Femur (tissue), 1 donor: ENCODE measurements around the gene ZNF385C.
"Not testable (repeated sequence)": the region's sequence is repeated elsewhere in the genome, so short reads cannot be mapped to it uniquely, and the experiment has no call there.

Experiments used
- DNase-seq: peaks from one replicate; pipeline ENCODE4 v3.0.0-alpha.2; 2017

Gene ZNF385C

GRCh38 chr17:42097691-42098631, at the start of gene ZNF385C:
Gene ZNF385C, minus strand, starts transcription at chr17:42098473. Its CDS starts 35,417 bp downstream, at chr17:42063056.
- no peak for DNase-seq

GRCh38 chr17:42146911-42147607, 48.8 kb upstream of the ZNF385C start:
- DNase-seq: no peak

GRCh38 chr17:42143138-42143537, 44.9 kb upstream of the ZNF385C start:
- not testable (repeated sequence) for DNase-seq

- no peak for DNase-seq
These were observed 44.2 kb upstream of the ZNF385C start for GRCh38 chr17:42142371-42142896.

- no peak for DNase-seq
These were observed 43.1 kb upstream of the ZNF385C start for GRCh38 chr17:42141382-42141781.

- not testable (repeated sequence) for DNase-seq
These were observed 42.4 kb upstream of the ZNF385C start for GRCh38 chr17:42140690-42141089.

- no peak for DNase-seq
These were observed 40.6 kb upstream of the ZNF385C start for GRCh38 chr17:42138749-42139492.

GRCh38 chr17:42136654-42137051, 38.4 kb upstream of the ZNF385C start:
- no peak for DNase-seq

GRCh38 chr17:42135664-42136653, 37.7 kb upstream of the ZNF385C start:
- no peak for DNase-seq

- DNase-seq: no peak
These were observed 36.9 kb upstream of the ZNF385C start for GRCh38 chr17:42135151-42135550.

GRCh38 chr17:42133461-42134041, 35.3 kb upstream of the ZNF385C start:
- DNase-seq: no peak

- peak; percentile 74 for DNase-seq
These were observed 34.7 kb upstream of the ZNF385C start for GRCh38 chr17:42132941-42133340.

GRCh38 chr17:42131981-42132432, 33.7 kb upstream of the ZNF385C start:
- DNase-seq: no peak

GRCh38 chr17:42131232-42131631, 33.0 kb upstream of the ZNF385C start:
- DNase-seq: no peak

- no peak for DNase-seq
These were observed 32.1 kb upstream of the ZNF385C start for GRCh38 chr17:42130310-42130936.

GRCh38 chr17:42129109-42129837, 31.0 kb upstream of the ZNF385C start:
- DNase-seq: no peak

- DNase-seq: no peak
These were observed 29.1 kb upstream of the ZNF385C start for GRCh38 chr17:42127414-42127813.

- no peak for DNase-seq
These were observed 28.6 kb upstream of the ZNF385C start for GRCh38 chr17:42126836-42127235.

- no peak for DNase-seq
These were observed 27.3 kb upstream of the ZNF385C start for GRCh38 chr17:42125565-42125964.

- no peak for DNase-seq
These were observed 26.0 kb upstream of the ZNF385C start for GRCh38 chr17:42124256-42124655.
